H1 (cell line): Measurements from ENCODE around the gene B3GALT5. TPM values are rescaled to one million over a fixed set of nuclear protein-coding genes. Genes with fewer than 3 reads are reported as not detected.

Experiments
- CTCF ChIA-PET: fragments of 300-600 bp; sonication (Branson Sonifier 250); formaldehyde crosslinking; loops from one replicate; lab custom pipeline; 2021; ENCODE audit not compliant: partially characterized antibody; lab: Charles Lee
- POLR2A ChIA-PET: fragments of 300-600 bp; sonication (Branson Sonifier 250); formaldehyde crosslinking; loops from one replicate; lab custom pipeline; 2021; ENCODE audit warnings: inconsistent platforms; ENCODE audit not compliant: partially characterized antibody; lab: Charles Lee
- DNase-seq, 2 experiments: peaks; one replicate each; pipeline versions ENCODE4 v3.0.0 to v3.0.0-alpha.2; 2010 to 2022; ENCODE audit warnings: low spot score in 2 of 2, low read depth in 1 of 2, mixed read lengths in 1 of 2
- FAIRE-seq: peaks from 2 replicates; lab custom pipeline; 2011; peaks lifted over from hg19 to GRCh38; lab: Jason Lieb, UNC
- H2AFZ ChIP-seq: 2 replicates; pipeline ENCODE4 v1.8.1; 2012; ENCODE audit warnings: low read length, inconsistent platforms
- H2AK5ac ChIP-seq: 2 replicates; pipeline ENCODE4 v1.6.1; 2013; ENCODE audit warnings: low read depth, low read length
- H2BK120ac ChIP-seq: replicated peaks from 2 replicates; pipeline ENCODE3; 2013; ENCODE audit warnings: low read depth, low read length, inconsistent platforms
- H2BK12ac ChIP-seq: 2 replicates; pipeline ENCODE4 v1.6.1; 2013; ENCODE audit warnings: low read depth, low read length
- H2BK15ac ChIP-seq: 2 replicates; pipeline ENCODE4 v1.6.1; 2013; ENCODE audit warnings: low read length
- H2BK20ac ChIP-seq: 2 replicates; pipeline ENCODE4 v1.6.1; 2013; ENCODE audit warnings: low read length
- H2BK5ac ChIP-seq: 2 replicates; pipeline ENCODE4 v1.6.1; 2013; ENCODE audit warnings: low read depth, low read length
- H3K14ac ChIP-seq: 2 replicates; pipeline ENCODE4 v1.6.1; 2013; ENCODE audit warnings: inconsistent platforms; ENCODE audit not compliant: insufficient read length
- H3K18ac ChIP-seq: 2 replicates; pipeline ENCODE4 v1.6.1; 2013; ENCODE audit warnings: low read length; ENCODE audit errors: extremely low read depth
- H3K23ac ChIP-seq: 2 replicates; pipeline ENCODE4 v1.6.1; 2013; ENCODE audit warnings: inconsistent platforms; ENCODE audit not compliant: insufficient read length
- H3K23me2 ChIP-seq: 2 replicates; pipeline ENCODE4 v1.6.1; 2013; ENCODE audit warnings: low read depth, low read length
- H3K27ac ChIP-seq: 2 replicates; pipeline ENCODE4 v1.6.1; 2011; ENCODE audit warnings: low read depth, low read length, inconsistent platforms
- H3K27me3 ChIP-seq, 4 experiments: replicated peaks in 1 of 4; 1 replicate in 1 of 4; 2 replicates in 3 of 4; pipeline versions ENCODE4 v1.6.1 to v1.8.1; 2011 to 2013; ENCODE audit warnings: low read length in 3 of 4, mild to moderate bottlenecking in 3 of 4, inconsistent platforms in 2 of 4, mixed read lengths in 2 of 4, moderate library complexity in 1 of 4; ENCODE audit not compliant: control insufficient read depth in 3 of 4, insufficient read depth in 3 of 4; ENCODE audit errors: extremely low read depth in 1 of 4
- H3K36me3 ChIP-seq, 4 experiments: 2 replicates each; pipeline versions ENCODE4 v1.6.1 to v1.8.1; 2011 to 2013; ENCODE audit warnings: mild to moderate bottlenecking in 4 of 4, low read length in 3 of 4, moderate library complexity in 2 of 4, control low read depth in 1 of 4, inconsistent platforms in 1 of 4; ENCODE audit not compliant: insufficient read depth in 4 of 4, control insufficient read depth in 2 of 4
- H3K4ac ChIP-seq: replicated peaks from 2 replicates; pipeline ENCODE3; 2013; ENCODE audit warnings: low read length, low read depth, mixed read lengths, inconsistent platforms; ENCODE audit not compliant: insufficient read length
- H3K4me1 ChIP-seq, 4 experiments: replicated peaks in 1 of 4; 1 replicate in 1 of 4; 2 replicates in 3 of 4; pipeline versions ENCODE4 v1.6.1 to v1.8.1; 2011 to 2013; ENCODE audit warnings: low read length in 3 of 4, inconsistent platforms in 2 of 4, mixed read lengths in 1 of 4; ENCODE audit not compliant: insufficient read depth in 4 of 4, control insufficient read depth in 3 of 4
- H3K4me2 ChIP-seq, 2 experiments: 2 replicates each; pipeline versions ENCODE4 v1.6.1 to v1.8.1; 2011 to 2013; ENCODE audit warnings: low read depth in 2 of 2, low read length in 2 of 2, control low read depth in 1 of 2, inconsistent platforms in 1 of 2, mild to moderate bottlenecking in 1 of 2; ENCODE audit not compliant: insufficient read depth in 1 of 2
- H3K4me3 ChIP-seq, 4 experiments: fragments of 200-600, 300-600 bp in 1 of 4; sonication (generic), shearing (Covaris generic), sonication (Bioruptor Twin) in 1 of 4; 2 replicates each; pipeline versions ENCODE4 v1.5.1 to v1.8.1; 2011 to 2016; ENCODE audit warnings: low read length in 4 of 4, low read depth in 3 of 4, control low read depth in 2 of 4, inconsistent platforms in 2 of 4, mild to moderate bottlenecking in 2 of 4, mixed read lengths in 1 of 4, moderate library complexity in 1 of 4; ENCODE audit not compliant: insufficient read depth in 2 of 4; ENCODE audit errors: extremely low read depth in 1 of 4
- H3K56ac ChIP-seq: replicated peaks from 2 replicates; pipeline ENCODE3; 2013; ENCODE audit warnings: low read depth, mild to moderate bottlenecking, mixed read lengths, low read length, inconsistent platforms; ENCODE audit not compliant: insufficient read length
- H3K79me1 ChIP-seq: 2 replicates; pipeline ENCODE4 v1.6.1; 2013; ENCODE audit warnings: low read depth, low read length, control low read depth
- H3K79me2 ChIP-seq, 2 experiments: 2 replicates each; pipeline versions ENCODE4 v1.6.1 to v1.8.1; 2012 to 2013; ENCODE audit warnings: low read length in 2 of 2, mild to moderate bottlenecking in 2 of 2, inconsistent platforms in 1 of 2; ENCODE audit not compliant: insufficient read depth in 2 of 2, control insufficient read depth in 1 of 2
- H3K9ac ChIP-seq, 4 experiments: replicated peaks in 1 of 4; 1 replicate in 1 of 4; 2 replicates in 3 of 4; pipeline versions ENCODE4 v1.6.1 to v1.8.1; 2011 to 2013; ENCODE audit warnings: low read depth in 3 of 4, low read length in 3 of 4, control low read depth in 2 of 4, mild to moderate bottlenecking in 2 of 4, moderate library complexity in 2 of 4, inconsistent platforms in 1 of 4; ENCODE audit errors: extremely low read depth in 1 of 4
- H3K9me3 ChIP-seq, 2 experiments: 2 replicates each; pipeline versions ENCODE4 v1.6.1 to v1.8.1; 2012 to 2013; ENCODE audit warnings: mild to moderate bottlenecking in 2 of 2, moderate library complexity in 2 of 2, control low read depth in 1 of 2, inconsistent platforms in 1 of 2, low read depth in 1 of 2, low read length in 1 of 2, mixed read lengths in 1 of 2; ENCODE audit not compliant: insufficient read depth in 2 of 2
- H4K20me1 ChIP-seq, 2 experiments: replicated peaks in 1 of 2; 2 replicates each; pipeline versions ENCODE3 to v1.8.1; 2011 to 2013; ENCODE audit warnings: inconsistent platforms in 2 of 2, low read length in 2 of 2, mild to moderate bottlenecking in 1 of 2; ENCODE audit not compliant: insufficient read depth in 2 of 2, control insufficient read depth in 1 of 2
- H4K5ac ChIP-seq: 2 replicates; pipeline ENCODE4 v1.6.1; 2013; ENCODE audit warnings: low read length, low read depth, mixed read lengths, inconsistent platforms; ENCODE audit not compliant: insufficient read length
- H4K8ac ChIP-seq: 2 replicates; pipeline ENCODE4 v1.8.0; 2013; ENCODE audit warnings: mild to moderate bottlenecking, moderate library complexity, low read length, inconsistent platforms; ENCODE audit not compliant: insufficient read depth; ENCODE audit errors: extremely low read depth
- H4K91ac ChIP-seq: replicated peaks from 2 replicates; pipeline ENCODE3; 2013; ENCODE audit warnings: low read length, mixed read lengths, inconsistent platforms; ENCODE audit not compliant: insufficient read length
- CTCF ChIP-seq, 3 experiments: IDR thresholded peaks; 1 replicate in 2 of 3; 2 replicates in 1 of 3; pipeline versions ENCODE4 v1.5.1 to v1.6.1; 2011; ENCODE audit warnings: low read length in 3 of 3, mild to moderate bottlenecking in 3 of 3, inconsistent platforms in 2 of 3, low read depth in 1 of 3, moderate library complexity in 1 of 3; ENCODE audit not compliant: insufficient read depth in 1 of 3; ENCODE audit errors: control extremely low read depth in 1 of 3
- POLR2A ChIP-seq, 2 experiments: IDR thresholded peaks; 1 replicate in 1 of 2; 2 replicates in 1 of 2; pipeline ENCODE4 v1.6.1; 2011; ENCODE audit warnings: low read depth in 2 of 2, low read length in 2 of 2, mild to moderate bottlenecking in 2 of 2; ENCODE audit errors: control extremely low read depth in 1 of 2
- RAD21 ChIP-seq, 2 experiments: IDR thresholded peaks in 1 of 2; conservative IDR thresholded peaks in 1 of 2; 2 replicates each; pipeline ENCODE4 v1.6.1; 2011; ENCODE audit warnings: low read depth in 2 of 2, low read length in 2 of 2, improper control_type of control experiment in 1 of 2, inconsistent platforms in 1 of 2, mild to moderate bottlenecking in 1 of 2, moderate library complexity in 1 of 2
- WGBS, 2 experiments: shearing (Covaris generic) in 1 of 2; methylation state at CpG; one replicate each; pipeline versions ENCODE4 v1.1.6 to v1.1.7; 2013 to 2015; ENCODE audit warnings: low lambda C conversion rate in 2 of 2, mixed read lengths in 2 of 2, inconsistent platforms in 1 of 2, low coverage in 1 of 2, missing lambda C conversion rate in 1 of 2; ENCODE audit not compliant: insufficient replicate concordance in 2 of 2, insufficient coverage in 1 of 2, insufficient read length in 1 of 2; ENCODE audit errors: extremely low coverage in 1 of 2, missing lambda C conversion rate in 1 of 2; 5-methylcytosine and 5-hydroxymethylcytosine counted together
- polyA plus RNA-seq, 7 experiments: library from polyadenylated mRNA; depleted of rRNA in 3 of 7; stranded (reverse) in 5 of 7; unstranded in 2 of 7; fragments of >200 nt in 5 of 7; fragments of 200-250 nt in 2 of 7; gene quantifications; 1 replicate in 5 of 7; 2 replicates in 1 of 7; 4 replicates in 1 of 7; pipeline versions ENCODE4 v1.2.1 to v1.2.3, GENCODE V29; 2011 to 2013; ENCODE audit warnings: missing spikeins in 2 of 7, mixed read lengths in 2 of 7
- total RNA-seq: library from RNA; stranded (reverse); fragmentation: NEBNext Ultra II Directional; extraction: Animal tissue kit (Norgen Biotek cat#: 25700); gene quantifications from 2 replicates; pipeline ENCODE4 v1.2.1, GENCODE V29; 2021

The B3GALT5 gene
- total and polyA plus RNA-seq, 2 of the 8 experiments (the other 6 are each of a cell fraction or from before 2014, with no cell fraction given) = 11.9 to 25.1 TPM

- no peak overlapping the region for H2BK15ac ChIP-seq
- no peaks in the 10 kb centered on the region for H4K20me1 ChIP-seq
- no peak overlapping the region for H3K56ac ChIP-seq
- 50% methylated on average over 10 of the region's 10 CpGs; no CpG with 5 or more reads in 1 of the 2 experiments for WGBS, 2 experiments
- no peak overlapping the region; the same call in 1 of the 2 replicates for H2BK5ac ChIP-seq
- no peak overlapping the region for H2BK20ac ChIP-seq
- peak overlapping the region; percentile 93 for H3K4ac ChIP-seq
- H3K23ac ChIP-seq = no peak overlapping the region
- no peak overlapping the region for H3K18ac ChIP-seq
- H2BK120ac ChIP-seq = no peak overlapping the region
- no peaks in the 10 kb centered on the region for H3K23me2 ChIP-seq
- no peak overlapping the region for H3K4me3 ChIP-seq
- H3K36me3 ChIP-seq = no peaks in the 10 kb centered on the region
- H2AK5ac ChIP-seq = no peak overlapping the region
- no peak overlapping the region for H4K8ac ChIP-seq
- H2AFZ ChIP-seq = no peak overlapping the region
- CTCF ChIA-PET = interaction anchor here (0.6 to 9.2 kb wide), 18 partner anchors 9 to 201 kb away, joined by 3 to 62 read pairs (median 4); no protein-coding TSS in a partner anchor
- H3K79me1 ChIP-seq = no peaks in the 10 kb centered on the region
- H3K9ac ChIP-seq = no peak overlapping the region
- DNase-seq (peak in 1 of 2 experiments; percentile 73), FAIRE-seq (no peak)
- H3K14ac ChIP-seq = no peak overlapping the region
- POLR2A ChIA-PET = no interaction called here
- H3K27me3 ChIP-seq = no peaks in the 10 kb centered on the region
- H3K9me3 ChIP-seq = no peaks in the 10 kb centered on the region
- no peaks in the 10 kb centered on the region for H3K79me2 ChIP-seq
- no peak overlapping the region for H3K27ac ChIP-seq
- no peak overlapping the region for H3K4me2 ChIP-seq
- peak; percentile 70 to 79 for TF ChIP-seq RAD21 (IDR thresholded peaks at IDR 0.05 in 1 of 2, conservative IDR thresholded peaks at IDR 0.05 in 1 of 2; ENCODE audit: low read depth in 2 of 2, low read length in 2 of 2)
- no peak for TF ChIP-seq POLR2A (IDR thresholded peaks at IDR 0.05; ENCODE audit: control extremely low read depth in 1 of 2, low read depth in 2 of 2, low read length in 2 of 2)
- peak in 2 of 3 experiments; percentile 50 to 55; a peak in 3 of 4 replicates for TF ChIP-seq CTCF (IDR thresholded peaks at IDR 0.05; ENCODE audit: control extremely low read depth in 1 of 3, insufficient read depth in 1 of 3, low read depth in 1 of 3, low read length in 3 of 3)
- peaks cover 0 to 4% (median 1%) of the 10 kb centered on the region in 4 experiments; a peak in 1 of 7 replicates for H3K4me1 ChIP-seq
- H2BK12ac ChIP-seq = no peak overlapping the region
- peak overlapping the region; percentile 96 for H4K91ac ChIP-seq
- no peak overlapping the region for H4K5ac ChIP-seq
Measured at GRCh38 chr21:39715804-39716397, 103.2 kb downstream of the B3GALT5 start.
